Measurements from ENCODE around the gene ZFAND2B.

ZFAND2B gene

DNA sequence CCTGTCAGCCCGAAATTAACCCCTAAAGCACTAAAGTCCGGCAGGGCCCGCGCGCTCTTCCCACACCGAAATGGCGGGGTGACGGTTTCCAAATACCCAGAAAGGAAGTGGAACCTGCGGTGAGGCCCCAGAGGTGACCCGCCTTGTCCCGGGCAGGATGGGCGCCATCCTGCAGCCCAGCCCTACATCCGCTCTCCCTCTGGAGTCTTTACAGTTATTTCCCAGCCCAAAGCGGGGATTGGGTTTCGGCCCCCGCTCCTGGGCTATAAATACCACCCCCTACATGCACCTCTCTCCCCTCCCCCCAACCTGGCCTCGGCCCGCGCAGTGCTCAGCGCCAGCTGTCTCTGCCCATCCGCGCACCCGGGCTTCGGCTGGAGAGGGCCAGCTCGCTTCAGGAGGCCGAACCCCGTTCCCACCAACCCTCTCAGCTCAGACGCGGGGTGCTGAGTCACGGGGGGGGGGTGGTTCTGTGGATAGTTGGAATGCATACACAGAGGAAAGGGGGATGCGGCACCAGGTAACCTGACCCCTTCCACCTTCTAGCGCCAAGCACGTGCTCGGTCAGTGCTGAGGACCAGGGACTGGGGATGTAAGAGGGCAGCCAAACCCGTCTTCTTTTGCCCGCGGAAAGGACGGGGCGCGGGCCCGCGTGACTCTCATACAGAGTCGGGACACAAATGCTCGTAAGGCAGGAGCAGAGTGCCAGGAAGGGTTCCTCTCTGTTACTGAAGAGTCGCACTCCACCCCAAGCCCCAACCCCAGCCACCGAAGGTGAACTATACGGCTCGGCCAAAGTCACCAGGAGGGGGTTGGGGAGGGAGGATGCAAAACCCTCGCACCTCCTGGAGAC is 46.5 kb downstream of the ZFAND2B start, which contains the start of gene TUBA4B:
TUBA4B (plus strand) TSS at position 344 of the 853 bp plus-strand sequence; CDS start at position 509, 165 bp downstream.
- TF ChIP-seq FOXP2 (optimal IDR thresholded peaks at IDR 0.05; ENCODE audit: borderline replicate concordance, extremely low read depth, extremely low read length, insufficient read depth): no peak
- no peak for TF ChIP-seq SIN3A (IDR thresholded peaks at IDR 0.05; ENCODE audit: borderline replicate concordance, insufficient read depth, low read length)
- no peak for TF ChIP-seq TAF1 (IDR thresholded peaks at IDR 0.05; ENCODE audit: borderline replicate concordance, insufficient read depth, low read length)
- TF ChIP-seq, protein P1, sequence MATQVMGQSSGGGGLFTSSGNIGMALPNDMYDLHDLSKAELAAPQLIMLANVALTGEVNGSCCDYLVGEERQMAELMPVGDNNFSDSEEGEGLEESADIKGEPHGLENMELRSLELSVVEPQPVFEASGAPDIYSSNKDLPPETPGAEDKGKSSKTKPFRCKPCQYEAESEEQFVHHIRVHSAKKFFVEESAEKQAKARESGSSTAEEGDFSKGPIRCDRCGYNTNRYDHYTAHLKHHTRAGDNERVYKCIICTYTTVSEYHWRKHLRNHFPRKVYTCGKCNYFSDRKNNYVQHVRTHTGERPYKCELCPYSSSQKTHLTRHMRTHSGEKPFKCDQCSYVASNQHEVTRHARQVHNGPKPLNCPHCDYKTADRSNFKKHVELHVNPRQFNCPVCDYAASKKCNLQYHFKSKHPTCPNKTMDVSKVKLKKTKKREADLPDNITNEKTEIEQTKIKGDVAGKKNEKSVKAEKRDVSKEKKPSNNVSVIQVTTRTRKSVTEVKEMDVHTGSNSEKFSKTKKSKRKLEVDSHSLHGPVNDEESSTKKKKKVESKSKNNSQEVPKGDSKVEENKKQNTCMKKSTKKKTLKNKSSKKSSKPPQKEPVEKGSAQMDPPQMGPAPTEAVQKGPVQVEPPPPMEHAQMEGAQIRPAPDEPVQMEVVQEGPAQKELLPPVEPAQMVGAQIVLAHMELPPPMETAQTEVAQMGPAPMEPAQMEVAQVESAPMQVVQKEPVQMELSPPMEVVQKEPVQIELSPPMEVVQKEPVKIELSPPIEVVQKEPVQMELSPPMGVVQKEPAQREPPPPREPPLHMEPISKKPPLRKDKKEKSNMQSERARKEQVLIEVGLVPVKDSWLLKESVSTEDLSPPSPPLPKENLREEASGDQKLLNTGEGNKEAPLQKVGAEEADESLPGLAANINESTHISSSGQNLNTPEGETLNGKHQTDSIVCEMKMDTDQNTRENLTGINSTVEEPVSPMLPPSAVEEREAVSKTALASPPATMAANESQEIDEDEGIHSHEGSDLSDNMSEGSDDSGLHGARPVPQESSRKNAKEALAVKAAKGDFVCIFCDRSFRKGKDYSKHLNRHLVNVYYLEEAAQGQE (IDR thresholded peaks at IDR 0.05; ENCODE audit: insufficient read depth in 1 of 2, low read depth in 2 of 2, low read length in 2 of 2): no peak
- no peak for TF ChIP-seq POLR2AphosphoS5 (IDR thresholded peaks at IDR 0.05; ENCODE audit: low read depth, low read length)

DNA sequence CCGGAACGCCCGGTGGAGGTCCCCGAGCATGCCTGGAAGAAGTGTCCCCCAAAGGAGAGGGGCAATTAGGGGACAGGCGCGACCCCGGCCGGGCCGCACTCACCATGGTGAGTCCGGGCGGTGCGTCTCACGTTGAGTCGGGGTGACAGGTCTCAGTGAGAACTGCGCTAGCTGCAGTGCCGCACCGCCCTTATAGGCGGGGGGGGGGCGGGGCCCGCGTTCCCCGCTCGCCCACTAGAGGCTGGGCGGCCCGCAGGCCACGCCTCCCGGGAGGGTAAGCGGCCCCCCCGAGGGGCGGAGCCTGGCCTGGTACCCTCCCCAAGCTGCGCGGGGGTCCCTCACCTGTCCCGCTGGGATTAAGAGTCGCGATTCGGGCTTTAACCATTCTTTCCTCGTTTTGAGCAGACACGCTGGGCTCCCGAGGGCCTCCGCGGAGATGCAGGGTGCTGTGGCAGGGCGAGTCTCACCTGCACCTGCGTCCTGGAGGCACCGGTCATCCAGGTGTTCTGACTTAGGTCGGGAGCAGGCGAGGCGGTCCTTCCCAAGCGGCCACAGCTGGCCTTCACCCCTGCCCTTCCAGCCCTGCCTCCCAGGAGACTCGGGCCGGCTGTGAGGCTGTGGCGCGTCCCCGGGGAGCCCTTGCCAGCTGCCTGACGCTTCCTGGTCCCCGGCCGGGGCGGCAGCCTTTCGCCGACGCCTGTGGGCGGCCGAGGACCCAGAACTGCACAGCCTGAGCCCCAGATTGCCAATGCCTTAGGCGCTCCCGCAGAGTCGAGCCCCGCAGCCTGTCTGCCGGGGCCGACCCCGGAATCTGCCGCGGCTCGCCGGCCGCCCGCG is 47.4 kb downstream of the ZFAND2B start, which contains the start of gene TUBA4A:
TUBA4A (minus strand) TSS at position 166 of the 837 bp plus-strand sequence; CDS start at position 106, 60 bp downstream.
- no peak for TF ChIP-seq SIN3A (IDR thresholded peaks at IDR 0.05; ENCODE audit: borderline replicate concordance, insufficient read depth, low read length)
- no peak for TF ChIP-seq POLR2AphosphoS5 (IDR thresholded peaks at IDR 0.05; ENCODE audit: low read depth, low read length)
- no peak for TF ChIP-seq TAF1 (IDR thresholded peaks at IDR 0.05; ENCODE audit: borderline replicate concordance, insufficient read depth, low read length)

DNA sequence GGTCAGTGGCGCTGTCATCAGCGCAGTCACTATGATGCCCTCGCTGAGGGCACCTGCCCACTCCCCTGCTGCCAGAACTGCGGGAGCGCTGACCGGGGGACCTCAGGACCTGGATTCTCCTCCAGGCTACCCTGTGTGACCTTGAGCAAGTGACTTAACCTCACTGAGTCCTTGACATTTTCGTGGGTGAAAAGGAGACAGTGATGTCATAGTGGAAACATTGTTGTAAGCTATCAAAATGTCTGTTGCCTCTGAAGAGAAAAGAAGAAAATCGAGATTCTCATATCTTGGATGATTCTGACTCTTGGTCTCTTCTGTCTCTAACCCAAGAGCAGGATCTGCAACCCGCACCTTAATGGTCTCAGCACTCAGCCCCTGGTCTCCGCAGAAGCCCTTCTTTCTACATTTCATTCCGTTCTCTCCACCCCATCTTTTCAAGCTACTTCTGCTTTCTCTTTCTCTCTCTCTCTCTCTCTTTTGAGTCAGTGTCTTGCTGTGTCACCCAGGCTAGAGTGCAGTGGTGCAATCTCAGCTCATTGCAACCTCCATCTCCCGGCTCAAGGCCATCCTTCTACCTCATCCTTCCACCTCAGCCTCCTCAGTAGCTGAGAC is 48.1 kb downstream of the ZFAND2B start:
- TF ChIP-seq SIN3A (IDR thresholded peaks at IDR 0.05; ENCODE audit: borderline replicate concordance, insufficient read depth, low read length) (no peak), POLR2AphosphoS5 (IDR thresholded peaks at IDR 0.05; ENCODE audit: low read depth, low read length) (no peak), FOXP2 (optimal IDR thresholded peaks at IDR 0.05; ENCODE audit: borderline replicate concordance, extremely low read depth, extremely low read length, insufficient read depth) (no peak), TAF1 (IDR thresholded peaks at IDR 0.05; ENCODE audit: borderline replicate concordance, insufficient read depth, low read length) (no peak)
- TF ChIP-seq, protein P1 (IDR thresholded peaks at IDR 0.05; ENCODE audit: insufficient read depth in 1 of 2, low read depth in 2 of 2, low read length in 2 of 2): no peak
